ENCODE results near the gene SYT5. TPM values are rescaled to one million over a fixed set of nuclear protein-coding genes. Genes with fewer than 3 reads are reported as not detected.

SYT5 gene
- total and polyA plus RNA-seq, 9 of the 15 experiments (the other 6 are each of a cell fraction or from before 2014, with no cell fraction given) = 1.3 to 20.9 (median 8.8) TPM

DNA sequence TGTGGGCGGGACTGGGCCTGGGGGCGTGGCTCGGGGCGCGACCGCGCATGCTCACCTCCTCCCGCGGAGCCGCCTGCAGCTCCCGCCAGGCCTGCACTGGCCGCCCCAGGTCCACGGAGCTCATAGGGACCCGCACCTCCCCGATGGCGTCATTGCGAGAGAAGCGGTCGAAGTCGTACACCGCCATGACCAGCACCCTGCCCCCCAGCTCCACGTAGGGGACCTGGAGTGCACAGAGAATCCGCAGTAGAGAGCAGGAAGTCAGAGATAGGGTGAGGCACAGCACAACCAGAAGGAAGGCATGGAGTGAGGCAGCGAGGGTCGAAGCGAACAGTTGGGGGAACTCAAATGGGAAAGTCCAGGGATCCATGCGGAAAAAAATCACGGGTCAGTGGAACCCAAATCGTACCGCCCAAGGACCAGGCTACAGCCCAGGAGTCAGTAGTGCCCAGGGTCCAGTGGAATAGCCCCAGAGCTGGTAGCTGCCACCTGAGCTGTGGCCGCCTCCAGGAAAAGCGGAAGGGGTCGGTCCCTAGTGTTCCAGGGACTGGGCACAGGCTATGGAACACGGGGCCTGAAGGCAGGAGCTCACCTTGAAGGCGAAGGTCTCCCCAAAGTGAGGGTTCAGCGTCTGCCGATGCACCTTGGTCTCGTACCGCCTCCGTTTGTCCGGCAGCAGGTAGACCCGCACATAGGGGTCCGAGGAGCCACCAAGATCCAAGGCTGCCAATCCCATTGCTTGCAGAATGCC is 4.8 kb downstream of the SYT5 start (continued):
- TF ChIP-seq OTX1 (CRISPR knock-in tag; IDR thresholded peaks at IDR 0.05) = 0 out of 2 replicates have a peak, but pooled peaks have one; percentile 56
- TF ChIP-seq MIER1 (IDR thresholded peaks at IDR 0.05; ENCODE audit: low read depth) = 0 out of 2 replicates have a peak, but pooled peaks have one; percentile 27
- 0 out of 2 replicates have a peak, but pooled peaks have one; percentile 37 for TF ChIP-seq ZBTB26 (CRISPR knock-in tag; IDR thresholded peaks at IDR 0.05)
- no peak for TF ChIP-seq SFPQ (IDR thresholded peaks at IDR 0.05; ENCODE audit: low read depth, low read length)
- TF ChIP-seq FOXJ3 (CRISPR knock-in tag; IDR thresholded peaks at IDR 0.05) = no peak
- peak; percentile 78 for TF ChIP-seq ZFX (CRISPR knock-in tag; IDR thresholded peaks at IDR 0.05)
- TF ChIP-seq, protein P1, sequence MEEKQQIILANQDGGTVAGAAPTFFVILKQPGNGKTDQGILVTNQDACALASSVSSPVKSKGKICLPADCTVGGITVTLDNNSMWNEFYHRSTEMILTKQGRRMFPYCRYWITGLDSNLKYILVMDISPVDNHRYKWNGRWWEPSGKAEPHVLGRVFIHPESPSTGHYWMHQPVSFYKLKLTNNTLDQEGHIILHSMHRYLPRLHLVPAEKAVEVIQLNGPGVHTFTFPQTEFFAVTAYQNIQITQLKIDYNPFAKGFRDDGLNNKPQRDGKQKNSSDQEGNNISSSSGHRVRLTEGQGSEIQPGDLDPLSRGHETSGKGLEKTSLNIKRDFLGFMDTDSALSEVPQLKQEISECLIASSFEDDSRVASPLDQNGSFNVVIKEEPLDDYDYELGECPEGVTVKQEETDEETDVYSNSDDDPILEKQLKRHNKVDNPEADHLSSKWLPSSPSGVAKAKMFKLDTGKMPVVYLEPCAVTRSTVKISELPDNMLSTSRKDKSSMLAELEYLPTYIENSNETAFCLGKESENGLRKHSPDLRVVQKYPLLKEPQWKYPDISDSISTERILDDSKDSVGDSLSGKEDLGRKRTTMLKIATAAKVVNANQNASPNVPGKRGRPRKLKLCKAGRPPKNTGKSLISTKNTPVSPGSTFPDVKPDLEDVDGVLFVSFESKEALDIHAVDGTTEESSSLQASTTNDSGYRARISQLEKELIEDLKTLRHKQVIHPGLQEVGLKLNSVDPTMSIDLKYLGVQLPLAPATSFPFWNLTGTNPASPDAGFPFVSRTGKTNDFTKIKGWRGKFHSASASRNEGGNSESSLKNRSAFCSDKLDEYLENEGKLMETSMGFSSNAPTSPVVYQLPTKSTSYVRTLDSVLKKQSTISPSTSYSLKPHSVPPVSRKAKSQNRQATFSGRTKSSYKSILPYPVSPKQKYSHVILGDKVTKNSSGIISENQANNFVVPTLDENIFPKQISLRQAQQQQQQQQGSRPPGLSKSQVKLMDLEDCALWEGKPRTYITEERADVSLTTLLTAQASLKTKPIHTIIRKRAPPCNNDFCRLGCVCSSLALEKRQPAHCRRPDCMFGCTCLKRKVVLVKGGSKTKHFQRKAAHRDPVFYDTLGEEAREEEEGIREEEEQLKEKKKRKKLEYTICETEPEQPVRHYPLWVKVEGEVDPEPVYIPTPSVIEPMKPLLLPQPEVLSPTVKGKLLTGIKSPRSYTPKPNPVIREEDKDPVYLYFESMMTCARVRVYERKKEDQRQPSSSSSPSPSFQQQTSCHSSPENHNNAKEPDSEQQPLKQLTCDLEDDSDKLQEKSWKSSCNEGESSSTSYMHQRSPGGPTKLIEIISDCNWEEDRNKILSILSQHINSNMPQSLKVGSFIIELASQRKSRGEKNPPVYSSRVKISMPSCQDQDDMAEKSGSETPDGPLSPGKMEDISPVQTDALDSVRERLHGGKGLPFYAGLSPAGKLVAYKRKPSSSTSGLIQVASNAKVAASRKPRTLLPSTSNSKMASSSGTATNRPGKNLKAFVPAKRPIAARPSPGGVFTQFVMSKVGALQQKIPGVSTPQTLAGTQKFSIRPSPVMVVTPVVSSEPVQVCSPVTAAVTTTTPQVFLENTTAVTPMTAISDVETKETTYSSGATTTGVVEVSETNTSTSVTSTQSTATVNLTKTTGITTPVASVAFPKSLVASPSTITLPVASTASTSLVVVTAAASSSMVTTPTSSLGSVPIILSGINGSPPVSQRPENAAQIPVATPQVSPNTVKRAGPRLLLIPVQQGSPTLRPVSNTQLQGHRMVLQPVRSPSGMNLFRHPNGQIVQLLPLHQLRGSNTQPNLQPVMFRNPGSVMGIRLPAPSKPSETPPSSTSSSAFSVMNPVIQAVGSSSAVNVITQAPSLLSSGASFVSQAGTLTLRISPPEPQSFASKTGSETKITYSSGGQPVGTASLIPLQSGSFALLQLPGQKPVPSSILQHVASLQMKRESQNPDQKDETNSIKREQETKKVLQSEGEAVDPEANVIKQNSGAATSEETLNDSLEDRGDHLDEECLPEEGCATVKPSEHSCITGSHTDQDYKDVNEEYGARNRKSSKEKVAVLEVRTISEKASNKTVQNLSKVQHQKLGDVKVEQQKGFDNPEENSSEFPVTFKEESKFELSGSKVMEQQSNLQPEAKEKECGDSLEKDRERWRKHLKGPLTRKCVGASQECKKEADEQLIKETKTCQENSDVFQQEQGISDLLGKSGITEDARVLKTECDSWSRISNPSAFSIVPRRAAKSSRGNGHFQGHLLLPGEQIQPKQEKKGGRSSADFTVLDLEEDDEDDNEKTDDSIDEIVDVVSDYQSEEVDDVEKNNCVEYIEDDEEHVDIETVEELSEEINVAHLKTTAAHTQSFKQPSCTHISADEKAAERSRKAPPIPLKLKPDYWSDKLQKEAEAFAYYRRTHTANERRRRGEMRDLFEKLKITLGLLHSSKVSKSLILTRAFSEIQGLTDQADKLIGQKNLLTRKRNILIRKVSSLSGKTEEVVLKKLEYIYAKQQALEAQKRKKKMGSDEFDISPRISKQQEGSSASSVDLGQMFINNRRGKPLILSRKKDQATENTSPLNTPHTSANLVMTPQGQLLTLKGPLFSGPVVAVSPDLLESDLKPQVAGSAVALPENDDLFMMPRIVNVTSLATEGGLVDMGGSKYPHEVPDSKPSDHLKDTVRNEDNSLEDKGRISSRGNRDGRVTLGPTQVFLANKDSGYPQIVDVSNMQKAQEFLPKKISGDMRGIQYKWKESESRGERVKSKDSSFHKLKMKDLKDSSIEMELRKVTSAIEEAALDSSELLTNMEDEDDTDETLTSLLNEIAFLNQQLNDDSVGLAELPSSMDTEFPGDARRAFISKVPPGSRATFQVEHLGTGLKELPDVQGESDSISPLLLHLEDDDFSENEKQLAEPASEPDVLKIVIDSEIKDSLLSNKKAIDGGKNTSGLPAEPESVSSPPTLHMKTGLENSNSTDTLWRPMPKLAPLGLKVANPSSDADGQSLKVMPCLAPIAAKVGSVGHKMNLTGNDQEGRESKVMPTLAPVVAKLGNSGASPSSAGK (IDR thresholded peaks at IDR 0.05) = peak; percentile 97
- no peak for TF ChIP-seq ATF1 (CRISPR knock-in tag; IDR thresholded peaks at IDR 0.05)
- peak; percentile 76 for TF ChIP-seq ATF1 (tag; IDR thresholded peaks at IDR 0.05)
- no peak for TF ChIP-seq KDM1A (IDR thresholded peaks at IDR 0.05)
- TF ChIP-seq SAP30 (IDR thresholded peaks at IDR 0.05; ENCODE audit: borderline replicate concordance, insufficient read depth, low read depth, low read length, poor library complexity, severe bottlenecking) = no peak
- 0 out of 3 replicates have a peak, but pooled peaks of 1 of the 2 experiments have one; percentile 72 for TF ChIP-seq CBX3 (IDR thresholded peaks at IDR 0.05; ENCODE audit: borderline replicate concordance in 1 of 2, low read length in 2 of 2)
